T1000 (cell line): ENCODE measurements around the gene MATN4.

Experiments
- DNase-seq: peaks from one replicate; lab custom pipeline; 2025; ENCODE audit warnings: mixed read lengths; lab: John Stamatoyannopoulos, UW

MATN4 gene

GRCh38 chr20:45246109-45246508 lies 62.0 kb downstream of the MATN4 start:
- DNase-seq: no peak
